HG03135 (cell line): Measurements from ENCODE around the gene CLEC11A.
A peak's percentile ranks its signal among the peaks of the same experiment; 100 is the strongest.
"Not testable (repeated sequence)": the region's sequence is repeated elsewhere in the genome, so short reads cannot be mapped to it uniquely, and the experiment has no call there.

Experiments used
- ATAC-seq: cut with Tn5 transposase; IDR thresholded peaks from one replicate; pipeline ENCODE4 v1.9.1; 2021; ENCODE audit warnings: mild to moderate bottlenecking, moderate library complexity; ENCODE audit not compliant: unreplicated experiment

CLEC11A gene

DNA sequence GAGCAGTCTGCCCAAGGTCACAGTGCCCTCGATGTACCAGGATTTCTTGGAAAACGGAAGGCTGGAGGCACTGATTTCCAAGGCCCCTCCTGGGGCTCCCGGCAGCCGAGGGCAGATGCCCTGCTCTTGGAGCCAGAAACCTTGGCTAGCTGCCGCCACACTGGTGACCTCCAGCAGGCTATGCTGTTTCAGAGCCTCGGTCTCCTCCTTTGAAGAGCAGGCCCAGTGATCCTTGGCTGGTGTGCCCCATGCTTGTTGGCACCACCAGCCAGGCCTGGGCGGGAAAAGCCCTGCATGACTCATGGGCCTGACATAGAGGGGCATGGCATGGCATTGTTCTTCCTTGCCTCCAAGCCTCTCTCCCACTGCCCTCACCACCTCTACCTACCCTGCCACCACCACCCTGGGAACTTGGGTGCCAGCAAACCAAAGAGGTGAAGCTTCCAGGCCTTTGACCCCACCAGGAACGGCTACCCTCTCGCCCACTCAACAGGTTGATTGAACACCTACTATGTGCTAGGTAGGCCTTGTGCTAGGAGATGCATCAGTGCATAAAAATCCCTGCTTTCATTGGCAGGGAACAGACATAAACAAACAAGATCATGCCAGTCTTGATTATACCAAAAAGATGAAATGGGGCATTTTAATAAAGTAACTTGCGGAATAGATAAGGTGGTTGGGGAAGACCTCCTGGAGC is 1.6 kb upstream of the CLEC11A start:
- no peak for ATAC-seq

DNA sequence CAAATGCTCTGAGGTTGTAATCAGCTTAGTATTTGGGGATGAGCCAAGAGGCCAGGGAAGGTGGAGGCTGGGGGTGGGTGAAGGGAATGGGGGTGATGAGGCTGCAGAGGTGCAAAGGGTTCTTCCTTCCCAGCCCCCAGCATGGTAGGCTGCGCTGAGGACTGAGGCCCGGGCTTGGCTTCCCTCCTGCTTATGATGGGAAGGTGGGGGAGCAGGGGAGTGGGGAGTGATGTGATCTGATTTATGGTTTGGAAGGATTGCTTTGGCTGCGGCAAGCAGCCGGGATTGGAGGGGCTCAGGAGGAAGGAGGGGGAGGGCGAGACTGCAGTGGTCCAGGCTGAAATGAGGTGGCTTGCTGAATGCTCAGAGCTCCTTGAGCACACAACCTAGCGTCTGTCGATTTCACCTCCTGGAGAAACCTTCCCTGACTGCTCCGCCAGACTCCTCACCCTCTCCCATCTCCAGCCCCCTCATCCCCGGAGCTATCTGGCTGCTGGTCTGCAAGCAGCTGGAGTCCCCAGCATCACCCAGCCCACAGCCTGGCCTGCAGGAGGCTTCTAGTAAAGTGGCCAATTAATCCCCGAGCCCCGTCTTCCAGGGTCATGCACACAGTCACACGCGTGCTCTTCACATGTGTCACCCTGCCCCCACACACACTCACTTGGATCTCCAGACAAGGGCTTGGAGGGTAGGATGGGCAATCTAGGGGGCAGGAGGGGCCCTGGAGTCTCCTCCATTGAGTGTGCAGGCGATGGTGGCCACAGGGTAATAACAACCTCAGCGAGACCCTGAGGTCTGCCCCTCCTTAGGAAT is 757 bp upstream of the CLEC11A start:
- ATAC-seq, result no peak

DNA sequence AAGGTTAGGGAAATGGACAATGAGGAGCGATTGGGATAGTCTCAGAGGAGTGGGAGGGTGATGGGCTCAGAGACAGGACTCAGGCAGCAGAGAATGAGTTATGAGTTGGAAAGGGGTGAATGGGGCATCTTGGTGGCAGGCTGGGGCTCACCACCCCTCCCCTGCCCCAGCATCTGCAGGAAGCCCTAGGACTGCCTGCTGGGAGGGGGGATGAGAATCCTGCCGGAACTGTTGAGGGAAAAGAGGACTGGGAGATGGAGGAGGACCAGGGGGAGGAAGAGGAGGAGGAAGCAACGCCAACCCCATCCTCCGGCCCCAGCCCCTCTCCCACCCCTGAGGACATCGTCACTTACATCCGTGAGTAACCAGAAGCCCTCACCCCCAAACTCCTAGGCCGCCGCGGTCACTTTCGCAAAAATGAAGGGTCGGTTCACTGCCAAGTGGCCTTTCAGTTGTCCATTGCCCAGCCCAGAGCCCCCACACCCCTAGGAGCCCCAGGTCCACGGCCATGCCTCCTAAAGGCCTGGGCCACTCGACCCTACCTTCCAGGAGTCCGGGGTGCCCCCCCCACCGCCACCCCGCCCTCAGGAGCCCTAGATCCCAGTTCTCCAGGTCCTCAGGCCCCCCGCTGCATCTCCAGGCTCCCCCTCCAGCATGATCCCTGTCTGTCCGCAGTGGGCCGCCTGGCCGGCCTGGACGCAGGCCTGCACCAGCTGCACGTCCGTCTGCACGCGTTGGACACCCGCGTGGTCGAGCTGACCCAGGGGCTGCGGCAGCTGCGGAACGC is 764 bp downstream of the CLEC11A start:
- no peak for ATAC-seq

DNA sequence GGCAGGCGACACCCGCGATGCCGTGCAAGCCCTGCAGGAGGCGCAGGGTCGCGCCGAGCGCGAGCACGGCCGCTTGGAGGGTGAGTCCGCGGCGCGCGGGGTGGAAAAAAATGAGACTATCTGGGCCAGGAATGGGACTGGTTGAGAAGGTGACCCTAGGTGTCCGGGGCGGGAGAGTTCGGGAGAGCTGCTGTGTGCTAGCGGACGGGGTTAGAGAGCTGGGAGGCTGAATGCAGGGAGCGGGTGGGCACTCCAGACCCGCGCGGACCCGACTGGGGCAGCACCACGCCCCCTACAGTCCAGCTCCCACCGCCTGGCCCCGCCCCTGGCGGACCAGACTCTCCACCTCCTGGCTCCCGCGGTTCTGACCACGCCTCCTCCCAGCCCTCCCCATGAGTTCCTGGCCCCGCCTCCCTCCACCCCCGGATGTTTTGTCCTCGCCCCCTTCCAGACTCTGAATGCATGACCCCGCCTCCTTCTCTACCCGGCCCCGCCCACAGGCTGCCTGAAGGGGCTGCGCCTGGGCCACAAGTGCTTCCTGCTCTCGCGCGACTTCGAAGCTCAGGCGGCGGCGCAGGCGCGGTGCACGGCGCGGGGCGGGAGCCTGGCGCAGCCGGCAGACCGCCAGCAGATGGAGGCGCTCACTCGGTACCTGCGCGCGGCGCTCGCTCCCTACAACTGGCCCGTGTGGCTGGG is 1.5 kb downstream of the CLEC11A start:
- ATAC-seq, result peak; percentile 63

DNA sequence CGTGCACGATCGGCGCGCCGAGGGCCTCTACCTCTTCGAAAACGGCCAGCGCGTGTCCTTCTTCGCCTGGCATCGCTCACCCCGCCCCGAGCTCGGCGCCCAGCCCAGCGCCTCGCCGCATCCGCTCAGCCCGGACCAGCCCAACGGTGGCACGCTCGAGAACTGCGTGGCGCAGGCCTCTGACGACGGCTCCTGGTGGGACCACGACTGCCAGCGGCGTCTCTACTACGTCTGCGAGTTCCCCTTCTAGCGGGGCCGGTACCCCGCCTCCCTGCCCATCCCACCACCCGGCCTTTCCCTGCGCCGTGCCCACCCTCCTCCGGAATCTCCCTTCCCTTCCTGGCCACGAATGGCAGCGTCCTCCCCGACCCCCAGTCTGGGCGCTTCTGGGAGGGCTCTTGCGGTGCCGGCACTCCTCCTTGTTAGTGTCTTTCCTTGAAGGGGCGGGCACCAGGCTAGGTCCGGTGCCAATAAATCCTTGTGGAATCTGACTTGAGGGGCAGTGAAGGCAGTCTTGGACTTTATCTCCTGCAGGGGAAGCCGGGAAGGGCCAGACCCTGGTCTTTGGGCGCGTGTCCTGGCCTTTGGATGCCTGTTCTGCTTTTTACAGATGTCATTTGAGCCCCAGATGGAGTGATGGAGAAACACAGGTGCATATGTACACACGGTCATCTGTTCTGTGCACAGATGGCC is 2.2 kb downstream of the CLEC11A start:
- ATAC-seq, result no peak

DNA sequence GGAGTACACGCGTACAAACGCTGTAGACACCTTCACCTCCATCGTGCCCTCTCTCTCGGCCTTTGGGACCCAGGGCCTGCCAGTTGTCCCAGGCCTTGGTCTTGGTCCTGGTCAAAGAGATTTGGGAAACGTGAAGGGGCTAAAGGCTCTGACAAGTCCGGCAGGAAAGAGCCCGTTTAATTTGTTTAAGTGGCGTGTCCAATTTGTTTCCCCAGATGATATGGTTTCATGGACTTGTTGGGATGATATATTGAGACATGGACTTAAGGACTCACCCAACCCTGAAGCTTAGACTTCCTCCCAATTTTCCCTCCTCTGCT is 2.7 kb downstream of the CLEC11A start:
- no peak for ATAC-seq

DNA sequence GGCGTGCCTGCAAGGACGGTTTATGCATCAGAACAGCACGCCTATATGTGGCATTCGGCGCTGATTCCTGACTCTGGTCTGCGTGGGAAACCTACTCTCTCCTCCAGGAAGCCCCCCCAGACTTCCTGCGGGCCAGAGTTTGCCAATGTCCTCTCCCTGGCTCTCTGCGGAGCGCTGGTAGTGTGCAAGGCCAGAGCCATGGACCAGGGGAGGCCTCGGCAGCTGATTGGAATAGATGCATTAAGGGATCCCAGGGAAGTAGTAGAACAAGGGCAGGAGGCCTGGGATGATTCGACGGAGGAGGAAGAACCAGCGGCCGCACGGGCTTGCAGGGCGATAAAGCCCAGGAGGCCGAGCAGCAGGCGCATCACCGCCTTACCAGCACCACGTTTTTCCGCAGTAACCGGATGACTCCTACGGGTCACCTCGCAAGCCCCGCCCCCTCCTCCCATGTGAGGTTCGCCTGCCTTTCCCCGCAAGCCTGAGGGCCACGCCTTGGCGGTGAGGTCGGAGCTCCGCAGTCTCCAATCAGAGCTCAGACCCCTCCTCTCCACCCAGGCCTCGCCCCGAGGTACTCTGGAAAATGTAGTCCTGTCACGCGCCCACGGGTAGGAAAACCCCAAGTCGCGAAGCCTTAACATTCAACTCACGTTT is 5.0 kb downstream of the CLEC11A start:
- ATAC-seq, result no peak

DNA sequence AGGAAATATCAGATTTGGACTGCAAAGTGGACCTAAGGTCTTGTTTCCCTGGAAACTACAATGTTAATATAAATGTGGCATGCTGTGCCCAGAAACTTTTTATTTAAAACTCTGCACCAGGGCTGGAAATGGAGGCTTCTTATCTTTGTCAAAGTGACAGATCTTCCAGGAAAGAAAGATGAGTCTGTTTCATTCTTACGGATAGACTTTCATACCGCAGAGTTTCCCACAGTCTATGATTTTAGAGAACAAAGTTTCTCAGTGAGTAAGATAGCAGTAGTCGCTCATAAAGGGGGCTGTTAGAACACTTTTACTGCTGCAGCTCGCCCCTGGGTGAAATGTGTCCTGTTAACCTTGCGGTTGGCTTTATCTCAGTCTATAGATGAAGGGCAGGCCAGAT is 6.7 kb downstream of the CLEC11A start:
- ATAC-seq, result no peak

DNA sequence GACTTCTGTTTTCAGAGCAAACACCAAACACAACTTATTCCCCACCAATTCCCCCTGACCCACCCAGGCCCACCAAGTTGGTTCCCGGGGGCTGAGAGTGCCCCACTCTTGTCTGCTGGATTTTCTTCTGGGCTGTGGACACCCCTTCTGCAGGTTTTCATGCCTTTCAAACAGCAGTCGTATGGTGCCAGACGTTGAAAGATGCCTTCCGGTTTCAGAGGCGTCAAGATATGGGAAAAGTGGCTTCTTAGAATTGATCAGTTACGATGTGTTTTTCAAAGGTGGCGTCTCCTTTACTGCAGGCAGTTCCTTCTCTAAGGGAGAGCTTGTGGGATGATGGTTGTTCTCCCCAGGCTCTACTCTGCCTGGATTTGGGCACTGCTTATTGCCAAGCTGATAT is 12.7 kb downstream of the CLEC11A start:
- ATAC-seq, result no peak

DNA sequence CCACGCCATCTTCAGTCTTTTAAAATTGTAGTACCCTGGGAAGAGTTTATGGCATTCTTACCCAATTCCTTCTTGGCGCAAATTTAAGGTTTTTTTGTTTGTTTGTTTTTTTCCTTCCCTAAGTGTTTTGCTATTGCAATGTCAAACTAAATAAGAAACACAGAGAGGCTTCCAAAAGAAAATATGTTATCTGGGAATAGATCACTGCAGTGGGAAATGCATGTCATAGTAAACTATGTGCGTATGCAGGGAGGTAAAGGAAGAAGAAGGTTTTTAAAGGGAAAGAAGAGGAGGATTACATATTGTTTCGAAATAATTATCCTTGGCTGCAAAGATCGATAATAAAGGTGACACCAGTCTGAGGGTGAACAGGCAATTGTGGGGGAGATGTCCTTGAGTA is 13.2 kb downstream of the CLEC11A start:
- ATAC-seq, result no peak

DNA sequence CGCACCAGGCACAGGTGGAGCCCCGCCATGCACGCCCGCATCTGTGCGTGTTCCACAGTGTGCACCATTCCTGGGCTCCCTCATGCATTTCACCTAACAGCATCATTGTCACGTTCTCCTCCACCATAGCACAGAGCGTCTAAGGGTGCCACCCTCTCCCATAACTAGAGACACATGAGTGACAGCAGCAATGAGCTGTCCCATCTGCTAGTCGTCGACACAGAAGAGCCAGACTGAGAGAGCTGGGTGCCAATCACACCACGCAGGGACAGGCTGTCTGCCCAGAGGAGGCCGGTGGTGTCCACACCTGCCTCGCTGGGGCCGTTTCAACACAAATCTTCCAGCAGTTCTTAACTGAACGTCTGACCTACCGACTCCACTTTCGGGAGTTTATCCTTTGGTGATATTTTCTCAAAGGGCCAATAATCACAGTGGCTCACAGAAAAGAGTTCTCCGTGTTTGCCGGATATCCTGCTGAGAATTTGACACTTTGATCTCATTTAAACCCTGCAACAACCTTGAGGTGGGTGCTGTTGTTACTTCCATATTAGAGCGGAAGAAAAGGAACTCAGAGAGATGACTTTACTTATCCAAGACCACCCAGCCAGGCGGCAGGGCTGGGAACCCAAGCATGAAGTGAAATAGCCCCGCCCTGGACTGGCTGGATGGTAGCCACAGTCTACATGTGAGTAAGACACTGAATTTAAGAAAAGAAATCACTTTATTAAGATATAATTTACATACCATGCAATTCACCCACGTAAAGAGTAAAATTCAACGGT is 16.2 kb downstream of the CLEC11A start:
- ATAC-seq, result no peak

DNA sequence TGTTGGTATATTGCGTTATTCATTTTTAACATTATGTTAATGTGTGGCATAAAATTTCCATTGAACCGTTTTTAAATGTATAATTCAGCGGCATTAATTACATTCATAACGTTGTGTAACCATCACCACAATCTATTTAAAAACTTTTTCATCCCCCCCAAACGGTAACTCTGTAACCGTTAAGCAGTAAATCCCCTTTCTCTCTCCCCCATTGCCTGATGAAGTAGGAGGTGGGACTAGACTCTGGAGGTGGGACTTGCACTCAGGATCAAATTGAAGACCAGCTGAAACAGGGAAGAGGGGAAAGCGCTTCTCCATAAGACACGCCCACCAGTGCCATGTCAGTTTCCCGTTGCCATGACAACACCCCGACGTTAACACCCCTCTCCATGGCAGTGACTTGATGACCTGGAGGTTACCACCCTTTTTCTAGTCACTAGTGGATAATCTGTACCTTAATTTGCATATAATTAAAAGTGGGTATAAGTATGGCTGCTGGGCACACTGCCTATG is 16.8 kb downstream of the CLEC11A start:
- no peak for ATAC-seq

DNA sequence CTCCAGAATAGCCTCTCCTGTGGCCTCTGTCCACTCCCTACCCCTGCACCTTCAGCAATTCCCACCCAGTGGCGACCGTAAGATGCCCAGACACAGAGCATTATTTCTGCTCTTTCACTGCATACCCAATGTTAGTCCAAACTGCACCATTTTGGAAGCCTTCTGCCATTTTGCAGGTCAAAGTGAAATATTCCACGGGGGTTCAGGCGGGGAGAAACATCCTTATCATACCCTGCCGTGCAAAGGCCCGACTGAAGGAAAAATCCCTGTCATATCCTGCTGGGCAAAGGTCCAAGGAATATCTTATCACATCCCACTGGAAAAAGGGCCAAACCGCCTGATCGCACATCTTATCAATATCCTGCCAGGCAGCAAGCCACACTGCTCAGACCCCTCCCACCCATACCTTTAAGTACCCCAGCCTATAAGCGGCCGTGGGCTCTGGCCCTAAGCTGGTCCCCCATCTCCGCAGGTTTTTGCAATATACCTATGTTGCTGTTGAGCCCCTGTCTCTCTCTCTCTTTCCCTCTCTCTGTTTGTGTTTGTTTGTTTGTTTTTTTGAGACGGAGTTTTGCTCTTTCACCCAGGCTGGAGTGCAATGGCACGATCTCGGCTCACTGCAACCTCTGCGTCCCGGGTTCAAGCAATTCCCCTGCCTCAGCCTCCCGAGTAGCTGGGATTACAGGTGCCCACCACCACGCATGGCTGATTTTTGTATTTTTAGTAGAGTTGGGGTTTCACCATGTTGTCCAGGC is 18.2 kb downstream of the CLEC11A start:
- no peak for ATAC-seq

DNA sequence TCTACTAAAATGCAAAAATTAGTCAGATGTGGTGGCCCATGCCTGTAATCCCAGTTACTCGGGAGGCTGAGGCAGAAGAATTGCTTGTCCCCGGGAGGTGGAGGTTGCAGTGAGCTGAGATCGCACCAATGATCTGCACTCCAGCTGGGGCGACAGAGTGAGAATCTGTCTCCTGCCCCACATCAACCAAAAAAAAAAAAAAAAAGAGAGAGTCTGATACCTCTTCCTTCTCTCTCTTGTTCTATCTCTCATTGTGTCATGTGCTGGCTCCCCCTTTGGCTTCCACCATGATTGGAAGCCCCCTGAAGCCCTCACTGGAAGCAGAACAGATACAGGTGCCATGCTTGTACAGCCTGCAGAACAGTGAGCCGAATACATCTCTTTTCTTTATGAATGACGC is 20.4 kb downstream of the CLEC11A start:
- ATAC-seq, result no peak

DNA sequence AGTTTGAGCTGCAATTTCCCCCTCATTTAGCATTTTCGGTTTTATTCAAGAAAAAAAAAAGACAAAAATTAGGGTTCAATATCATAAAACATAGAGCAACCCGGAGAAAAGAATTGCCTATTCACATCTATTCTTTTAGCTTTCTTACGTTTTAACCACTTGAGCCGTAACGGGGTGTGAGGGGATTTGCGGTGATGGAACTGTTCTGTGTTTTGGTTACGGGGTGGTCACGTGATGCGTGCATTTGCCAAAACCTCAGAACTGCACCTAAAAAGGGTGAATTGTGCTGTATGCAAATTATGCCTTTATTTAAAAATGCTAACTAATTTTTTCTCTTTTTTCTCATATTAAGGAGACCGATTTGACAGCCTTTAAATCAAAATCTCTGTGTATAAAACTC is 22.1 kb downstream of the CLEC11A start:
- ATAC-seq, result no peak

DNA sequence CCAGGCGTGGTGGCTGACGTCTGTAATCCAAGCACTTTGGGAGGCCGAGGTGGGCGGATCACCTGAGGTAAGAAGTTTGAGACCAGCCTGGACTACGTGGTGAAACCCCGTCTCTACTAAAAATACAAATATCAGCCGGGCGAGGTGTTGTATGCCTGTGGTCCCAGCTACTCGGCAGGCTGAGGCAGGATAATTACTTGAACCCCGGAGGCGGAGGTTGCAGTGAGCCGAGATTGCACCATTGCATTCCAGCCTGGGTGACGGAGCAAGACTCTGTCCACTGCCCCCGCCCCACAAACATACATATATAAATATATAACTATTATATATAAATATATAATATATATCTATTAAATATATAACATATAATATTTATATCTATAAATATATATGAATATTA is 24.0 kb downstream of the CLEC11A start:
- ATAC-seq, result not testable (repeated sequence)

DNA sequence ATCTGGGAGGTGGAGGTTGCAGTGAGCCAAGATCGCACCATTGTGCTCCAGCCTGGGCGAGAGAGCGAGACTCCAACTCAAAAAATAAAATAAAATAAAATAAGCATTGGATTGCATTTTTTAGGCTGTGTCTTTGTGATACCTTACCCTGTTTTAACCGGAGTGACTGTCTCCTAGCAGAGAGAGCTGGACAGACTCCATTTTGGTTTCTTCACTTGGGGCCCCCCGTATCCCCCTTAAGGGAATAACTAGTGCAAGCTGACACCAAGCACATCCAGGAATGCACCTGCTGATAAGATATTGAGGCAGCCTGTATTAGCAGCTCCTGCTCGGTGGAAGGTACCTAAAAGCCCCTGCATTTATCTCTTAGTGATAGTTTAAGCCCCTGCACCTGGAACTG is 26.3 kb downstream of the CLEC11A start:
- no peak for ATAC-seq

DNA sequence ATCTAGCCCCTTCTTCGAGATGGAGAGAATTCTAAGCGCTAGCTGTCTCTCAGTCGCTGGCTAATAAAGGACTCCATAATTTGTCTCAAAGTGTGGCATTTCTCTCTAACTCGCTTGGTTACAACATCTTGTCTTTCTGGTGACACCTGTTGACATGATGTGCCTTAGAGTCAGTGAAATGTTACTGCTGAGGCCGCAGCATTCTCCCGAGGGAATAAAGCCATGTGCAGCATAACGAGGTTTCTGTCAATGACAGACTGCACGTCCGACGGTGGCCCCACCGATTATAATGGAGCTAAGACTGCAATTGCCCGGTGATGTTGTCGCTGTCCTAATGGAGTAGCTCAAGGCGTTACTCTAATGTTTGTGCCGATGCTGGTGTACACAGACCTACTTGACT is 26.8 kb downstream of the CLEC11A start:
- no peak for ATAC-seq

DNA sequence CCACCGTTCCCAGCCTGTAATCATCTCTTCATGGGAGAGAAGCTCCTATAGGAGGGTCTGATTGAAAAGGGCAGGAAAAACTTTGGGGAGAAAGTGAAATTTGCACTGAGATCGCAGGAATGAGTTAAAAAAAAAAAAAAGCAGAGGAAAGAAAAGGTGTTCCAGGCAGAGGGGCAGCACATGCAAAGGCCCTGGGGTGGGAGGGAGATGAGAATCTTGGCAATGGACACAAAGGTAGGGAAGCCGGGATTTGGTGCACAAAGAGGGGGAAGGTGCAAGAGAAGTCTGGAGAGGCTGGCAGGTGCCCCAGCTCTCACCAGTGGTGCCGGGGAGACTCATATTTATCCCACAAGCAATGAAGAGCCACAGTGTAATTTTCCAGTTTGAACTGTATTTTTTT is 30.7 kb downstream of the CLEC11A start:
- ATAC-seq, result no peak
